ENCODE measurements around the gene DNASE2B.

DNASE2B gene

DNA sequence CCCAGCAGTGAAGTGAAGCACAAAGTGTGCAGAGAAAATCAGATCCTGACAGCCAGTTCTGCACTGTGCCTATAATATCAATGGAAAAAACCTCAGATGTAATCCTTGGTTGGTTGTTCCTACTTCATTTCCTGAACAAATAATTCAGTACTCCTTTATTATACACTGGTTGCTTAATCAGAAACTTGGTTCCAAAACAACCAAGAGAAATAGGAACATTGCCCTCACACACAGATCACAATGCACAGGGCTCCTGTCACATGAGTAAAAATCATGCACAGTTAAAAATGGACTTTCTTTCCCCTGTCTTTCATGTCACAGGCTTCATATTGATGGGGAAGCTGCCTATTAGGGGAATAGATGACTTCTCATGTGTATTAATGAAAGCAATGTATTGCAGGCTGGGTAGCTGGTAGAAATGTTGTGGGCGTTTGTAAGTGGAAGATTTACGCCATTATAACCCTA is 9.7 kb downstream of the DNASE2B start:
- TF ChIP-seq, protein P1, sequence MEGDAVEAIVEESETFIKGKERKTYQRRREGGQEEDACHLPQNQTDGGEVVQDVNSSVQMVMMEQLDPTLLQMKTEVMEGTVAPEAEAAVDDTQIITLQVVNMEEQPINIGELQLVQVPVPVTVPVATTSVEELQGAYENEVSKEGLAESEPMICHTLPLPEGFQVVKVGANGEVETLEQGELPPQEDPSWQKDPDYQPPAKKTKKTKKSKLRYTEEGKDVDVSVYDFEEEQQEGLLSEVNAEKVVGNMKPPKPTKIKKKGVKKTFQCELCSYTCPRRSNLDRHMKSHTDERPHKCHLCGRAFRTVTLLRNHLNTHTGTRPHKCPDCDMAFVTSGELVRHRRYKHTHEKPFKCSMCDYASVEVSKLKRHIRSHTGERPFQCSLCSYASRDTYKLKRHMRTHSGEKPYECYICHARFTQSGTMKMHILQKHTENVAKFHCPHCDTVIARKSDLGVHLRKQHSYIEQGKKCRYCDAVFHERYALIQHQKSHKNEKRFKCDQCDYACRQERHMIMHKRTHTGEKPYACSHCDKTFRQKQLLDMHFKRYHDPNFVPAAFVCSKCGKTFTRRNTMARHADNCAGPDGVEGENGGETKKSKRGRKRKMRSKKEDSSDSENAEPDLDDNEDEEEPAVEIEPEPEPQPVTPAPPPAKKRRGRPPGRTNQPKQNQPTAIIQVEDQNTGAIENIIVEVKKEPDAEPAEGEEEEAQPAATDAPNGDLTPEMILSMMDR (IDR thresholded peaks at IDR 0.05; ENCODE audit: low read depth, low read length) = no peak

DNA sequence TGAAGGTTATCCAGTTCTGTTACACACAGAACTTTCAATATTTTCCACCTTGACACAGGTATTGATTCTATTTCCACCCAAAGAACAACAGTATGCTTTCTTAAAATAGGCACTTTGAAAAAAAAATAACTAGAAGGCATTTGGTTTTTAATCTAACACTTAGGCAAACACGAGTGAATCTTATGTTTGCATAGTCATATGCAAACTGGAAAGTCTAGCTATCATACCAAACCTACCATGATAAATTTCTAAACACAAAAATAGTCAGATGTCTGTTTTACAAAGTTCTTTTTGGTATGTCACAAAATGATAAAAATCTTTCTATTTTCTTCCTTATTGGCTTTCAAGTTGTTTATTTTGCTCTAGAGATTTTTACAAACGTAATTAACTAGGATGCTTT is 11.6 kb downstream of the DNASE2B start:
- TF ChIP-seq, protein P1 (IDR thresholded peaks at IDR 0.05; ENCODE audit: low read depth, low read length) = no peak
- in situ Hi-C loops (cut with HindIII; ENCODE audit: low sequenced_read_pairs) = no loop called here
- DNase-seq (ENCODE audit: low read depth, low spot score) = no peak
- no peak overlapping the region for H3K4me3 ChIP-seq (ENCODE audit: low read depth, low read length)

More for the DNA sequence above, 9.7 kb downstream of the DNASE2B start:
- in situ Hi-C loops (cut with HindIII; ENCODE audit: low sequenced_read_pairs) = no loop called here
- DNase-seq (ENCODE audit: low read depth, low spot score) = no peak
- no peak overlapping the region for H3K4me3 ChIP-seq (ENCODE audit: low read depth, low read length)

GRCh38 chr1:84410328-84411095 is 12.2 kb downstream of the DNASE2B start:
- in situ Hi-C loops (cut with HindIII; ENCODE audit: low sequenced_read_pairs) = no loop called here
- TF ChIP-seq, protein P1 (IDR thresholded peaks at IDR 0.05; ENCODE audit: low read depth, low read length) = no peak
- H3K4me3 ChIP-seq (ENCODE audit: low read depth, low read length) = no peak overlapping the region
- DNase-seq (ENCODE audit: low read depth, low spot score) = no peak

DNA sequence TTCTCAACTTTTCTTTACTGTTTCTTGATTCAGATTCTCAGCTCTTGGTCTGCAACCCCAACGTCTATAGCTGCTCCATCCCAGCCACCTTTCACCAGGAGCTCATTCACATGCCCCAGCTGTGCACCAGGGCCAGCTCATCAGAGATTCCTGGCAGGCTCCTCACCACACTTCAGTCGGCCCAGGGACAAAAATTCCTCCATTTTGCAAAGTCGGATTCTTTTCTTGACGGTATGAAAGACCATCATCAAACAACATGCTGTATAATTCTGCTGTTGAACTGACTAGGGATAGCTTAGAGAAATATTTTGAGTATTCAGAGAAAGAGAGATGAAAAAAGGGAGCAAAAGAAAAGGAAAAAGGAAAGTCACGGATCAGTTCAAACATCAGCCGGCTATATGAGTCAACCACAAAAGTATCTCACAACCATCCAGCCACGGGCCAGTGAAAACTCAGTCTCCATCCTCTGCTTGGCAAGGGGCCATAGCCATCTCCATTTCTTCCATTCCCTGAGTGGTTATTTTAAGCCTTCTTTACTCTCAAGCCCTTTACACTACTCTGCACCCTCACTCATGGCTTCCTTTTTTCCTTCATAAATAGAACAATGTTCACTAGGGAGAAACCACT is 14.1 kb downstream of the DNASE2B start:
- DNase-seq (ENCODE audit: low read depth, low spot score) = peak; percentile 87
- in situ Hi-C loops (cut with HindIII; ENCODE audit: low sequenced_read_pairs) = no loop called here
- TF ChIP-seq, protein P1 (IDR thresholded peaks at IDR 0.05; ENCODE audit: low read depth, low read length) = no peak
- peak overlapping the region; percentile 12 for H3K4me3 ChIP-seq (ENCODE audit: low read depth, low read length)

GRCh38 chr1:84415396-84415795 is 17.1 kb downstream of the DNASE2B start:
- DNase-seq (ENCODE audit: low read depth, low spot score) = peak; percentile 23
- TF ChIP-seq, protein P1 (IDR thresholded peaks at IDR 0.05; ENCODE audit: low read depth, low read length) = no peak
- in situ Hi-C loops (cut with HindIII; ENCODE audit: low sequenced_read_pairs) = no loop called here
- H3K4me3 ChIP-seq (ENCODE audit: low read depth, low read length) = no peak overlapping the region

GRCh38 chr1:84422909-84423308 is 24.6 kb downstream of the DNASE2B start:
- DNase-seq (ENCODE audit: low read depth, low spot score) = no peak

More at GRCh38 chr1:84422909-84423308, 24.6 kb downstream of the DNASE2B start:
- H3K4me3 ChIP-seq (ENCODE audit: low read depth, low read length) = no peak overlapping the region
- TF ChIP-seq, protein P1 (IDR thresholded peaks at IDR 0.05; ENCODE audit: low read depth, low read length) = no peak
- in situ Hi-C loops (cut with HindIII; ENCODE audit: low sequenced_read_pairs) = no loop called here

Data from astrocyte of the spinal cord (primary cell).